WI38 (cell line): ENCODE data around the gene GTPBP4.

Source experiments
- H3K4me3 ChIP-seq: 2 replicates; pipeline ENCODE4 v1.5.1; 2011; ENCODE audit warnings: low read depth, mild to moderate bottlenecking, control low read depth, low read length
- TF ChIP-seq, protein P1 (sequence below): IDR thresholded peaks from 2 replicates; pipeline ENCODE4 v1.5.1; 2012; ENCODE audit warnings: low read depth, mild to moderate bottlenecking, control low read depth, low read length

GTPBP4 gene

DNA sequence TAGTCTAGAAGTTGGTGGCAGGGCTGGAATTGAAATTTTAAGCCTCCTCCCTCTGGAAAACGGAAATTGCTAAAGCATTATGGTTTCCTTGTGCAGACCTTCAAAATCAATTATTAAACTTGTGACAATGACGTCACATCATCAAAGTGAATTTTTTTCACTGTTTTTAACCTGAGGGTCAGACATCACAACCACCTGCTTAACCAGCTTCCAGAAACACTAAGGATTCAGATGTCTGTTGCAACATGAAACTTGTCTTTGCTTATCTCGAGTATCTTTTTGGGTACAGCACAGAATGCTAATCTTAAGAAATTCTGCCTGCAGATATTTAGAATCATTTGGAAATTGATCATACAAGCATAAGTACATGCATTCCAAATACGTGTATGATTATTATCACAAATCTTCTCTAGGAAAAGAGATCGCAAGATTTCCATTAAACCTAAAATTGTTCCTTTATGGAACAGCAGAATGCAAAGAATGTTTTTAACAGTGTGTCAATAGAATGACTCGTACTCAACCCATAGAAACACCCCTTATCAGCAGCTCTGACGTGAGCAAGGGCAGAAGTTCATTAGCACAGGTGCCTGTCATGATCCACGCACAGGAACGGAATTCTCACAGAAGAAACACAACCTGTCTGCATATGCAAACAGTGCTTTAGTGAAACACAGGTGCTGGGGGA lies 4.1 kb upstream of the GTPBP4 start:
- TF ChIP-seq, protein P1, sequence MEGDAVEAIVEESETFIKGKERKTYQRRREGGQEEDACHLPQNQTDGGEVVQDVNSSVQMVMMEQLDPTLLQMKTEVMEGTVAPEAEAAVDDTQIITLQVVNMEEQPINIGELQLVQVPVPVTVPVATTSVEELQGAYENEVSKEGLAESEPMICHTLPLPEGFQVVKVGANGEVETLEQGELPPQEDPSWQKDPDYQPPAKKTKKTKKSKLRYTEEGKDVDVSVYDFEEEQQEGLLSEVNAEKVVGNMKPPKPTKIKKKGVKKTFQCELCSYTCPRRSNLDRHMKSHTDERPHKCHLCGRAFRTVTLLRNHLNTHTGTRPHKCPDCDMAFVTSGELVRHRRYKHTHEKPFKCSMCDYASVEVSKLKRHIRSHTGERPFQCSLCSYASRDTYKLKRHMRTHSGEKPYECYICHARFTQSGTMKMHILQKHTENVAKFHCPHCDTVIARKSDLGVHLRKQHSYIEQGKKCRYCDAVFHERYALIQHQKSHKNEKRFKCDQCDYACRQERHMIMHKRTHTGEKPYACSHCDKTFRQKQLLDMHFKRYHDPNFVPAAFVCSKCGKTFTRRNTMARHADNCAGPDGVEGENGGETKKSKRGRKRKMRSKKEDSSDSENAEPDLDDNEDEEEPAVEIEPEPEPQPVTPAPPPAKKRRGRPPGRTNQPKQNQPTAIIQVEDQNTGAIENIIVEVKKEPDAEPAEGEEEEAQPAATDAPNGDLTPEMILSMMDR: no peak
- H3K4me3 ChIP-seq: no peak overlapping the region

DNA sequence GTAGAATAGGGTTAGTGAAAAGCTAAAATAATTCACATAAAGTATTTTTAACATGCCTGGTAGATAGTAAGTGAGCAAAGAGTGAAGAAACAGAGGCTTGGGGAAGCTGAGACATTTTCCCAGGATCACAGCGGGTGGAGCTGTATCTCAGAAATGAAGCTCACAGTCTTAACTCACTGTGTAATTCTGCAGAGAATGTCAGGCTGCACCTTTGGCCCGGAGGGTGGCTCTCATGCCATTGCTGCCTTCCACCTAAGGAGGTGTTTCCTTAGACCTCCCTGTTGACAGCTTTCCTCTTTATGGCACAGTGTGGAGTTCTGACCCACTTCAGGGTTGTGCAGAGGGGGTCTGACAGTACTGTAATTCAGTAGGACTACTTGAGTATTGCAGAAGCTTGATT lies 2.9 kb upstream of the GTPBP4 start:
- H3K4me3 ChIP-seq: no peak overlapping the region
- TF ChIP-seq, protein P1: no peak

DNA sequence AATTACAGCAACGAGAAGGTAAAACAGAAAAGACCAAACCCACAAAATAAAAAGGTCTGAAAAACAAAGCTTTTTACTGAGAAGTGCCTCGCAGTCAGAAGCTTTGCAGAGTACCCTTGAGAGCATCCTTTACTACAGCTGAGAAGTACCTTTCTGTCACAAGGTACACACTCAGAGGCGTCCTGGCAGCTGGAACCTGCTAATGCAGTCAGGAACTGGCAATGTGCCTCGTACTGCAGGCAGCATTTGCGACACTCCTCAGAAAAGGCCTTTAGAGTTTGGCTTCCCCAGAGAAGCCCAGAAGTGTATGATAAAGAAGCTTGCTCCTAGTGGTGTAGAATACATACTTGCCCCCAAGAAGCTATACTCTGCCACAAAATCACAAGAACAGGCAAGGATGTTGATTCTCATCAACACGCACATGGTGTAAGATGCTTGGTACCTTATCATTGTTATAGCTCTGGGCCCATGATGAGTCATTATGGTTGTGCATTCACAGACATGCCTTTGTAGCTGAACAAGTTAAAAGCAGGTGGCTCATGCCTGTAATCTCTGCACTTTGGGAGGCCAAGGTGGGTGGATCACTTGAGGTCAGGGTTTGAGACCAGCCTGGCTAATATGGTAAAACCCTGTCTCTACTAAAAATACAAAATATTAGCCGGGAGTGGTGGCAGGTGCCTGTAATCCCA lies 2.0 kb upstream of the GTPBP4 start:
- TF ChIP-seq, protein P1: no peak
- no peak overlapping the region for H3K4me3 ChIP-seq

DNA sequence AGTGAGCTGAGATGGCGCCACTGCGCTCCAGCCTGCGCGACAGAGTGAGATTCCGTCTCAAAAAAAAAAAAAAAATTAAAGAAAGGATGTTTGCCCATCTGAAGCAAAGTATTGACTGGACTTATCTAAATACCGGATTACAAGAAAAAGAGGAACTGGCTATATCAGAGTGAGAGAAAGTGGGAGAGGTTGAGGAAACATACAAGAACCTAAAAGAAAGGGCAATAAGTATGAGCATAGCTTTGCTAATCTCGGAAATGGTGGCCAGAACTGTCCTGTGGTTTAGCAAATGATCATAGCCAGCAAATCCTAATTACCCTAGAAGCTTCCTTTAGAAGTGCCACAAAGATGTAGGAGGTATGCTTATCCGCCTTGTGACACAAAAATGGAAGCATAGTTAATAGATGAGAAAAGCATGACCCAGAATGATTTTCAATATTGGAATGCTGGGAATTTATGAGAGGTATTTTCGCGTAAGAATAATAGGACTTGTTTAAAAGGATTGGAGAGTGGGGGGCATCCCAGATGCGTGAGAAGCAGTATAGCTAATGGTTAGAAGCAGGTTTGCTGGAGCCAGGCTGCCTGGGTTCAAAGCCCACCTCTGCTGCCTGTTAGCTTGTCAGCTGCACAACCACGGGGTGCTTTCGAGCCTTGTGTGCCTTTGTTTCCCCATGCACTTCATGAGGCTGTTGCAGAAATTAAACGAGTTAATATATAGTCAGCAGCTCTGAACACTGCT lies 1.2 kb upstream of the GTPBP4 start:
- H3K4me3 ChIP-seq: peak overlapping the region; percentile 100
- TF ChIP-seq, protein P1: no peak

DNA sequence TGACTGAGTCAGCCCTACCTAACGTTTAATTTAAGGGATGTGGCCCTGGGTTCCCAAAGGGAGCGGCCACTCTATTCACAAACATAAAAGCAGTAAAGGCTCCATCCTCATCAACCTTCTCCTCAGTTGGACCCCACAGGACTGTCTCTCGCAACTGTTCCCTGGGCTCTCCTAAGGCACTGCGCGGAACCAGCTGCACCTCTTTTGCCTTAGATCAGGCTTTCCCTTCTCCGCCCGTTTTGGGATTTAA lies 689 bp upstream of the GTPBP4 start:
- TF ChIP-seq, protein P1: no peak
- peak overlapping the region; percentile 100 for H3K4me3 ChIP-seq

DNA sequence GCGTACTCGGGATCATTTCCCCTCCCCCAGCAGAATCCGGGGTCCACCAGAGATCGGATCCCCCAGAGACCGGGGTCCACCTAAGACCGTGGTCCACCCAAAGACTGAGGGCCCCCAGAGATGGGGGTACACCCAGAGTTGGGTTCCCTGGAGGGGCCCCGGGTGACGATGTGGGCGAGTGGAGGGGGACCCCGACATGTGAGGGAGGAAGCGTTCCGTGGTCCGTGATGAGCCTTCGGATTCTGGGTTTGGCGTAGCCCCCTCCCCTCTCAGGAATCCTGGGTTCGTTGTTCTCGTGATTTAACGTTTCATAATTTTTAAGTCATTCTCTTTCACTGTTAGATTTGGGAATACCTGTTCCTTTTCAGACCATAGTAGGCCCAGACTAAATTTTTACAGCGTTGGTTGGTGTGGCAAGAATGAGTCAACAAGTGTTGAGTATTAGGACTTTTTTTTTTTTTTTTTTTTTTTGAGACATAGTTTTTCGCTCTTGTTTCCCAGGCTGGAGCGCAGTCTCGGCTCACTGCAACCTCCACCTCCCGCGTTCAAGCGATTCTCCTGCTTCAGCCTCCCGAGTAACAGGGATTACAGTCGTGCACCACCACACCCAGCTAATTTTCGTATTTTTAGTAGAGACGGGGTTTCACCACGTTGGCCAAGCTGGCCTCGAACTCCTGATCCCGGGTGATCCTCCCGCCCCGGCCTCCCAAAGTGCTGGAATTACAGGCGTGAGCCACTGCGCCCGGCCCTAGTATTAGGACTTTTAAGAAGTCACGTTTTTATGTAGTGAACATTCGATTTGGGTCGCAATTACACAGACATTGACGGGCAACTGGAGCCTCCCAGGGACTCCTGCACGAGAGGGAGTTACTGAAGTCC lies 672 bp downstream of the GTPBP4 start:
- peak overlapping the region; percentile 100 for H3K4me3 ChIP-seq
- TF ChIP-seq, protein P1: no peak
